Right atrium auricular region (tissue), 2 donors: Measurements from ENCODE around the gene IFNL1. TPM values are rescaled to one million over a fixed set of nuclear protein-coding genes. Genes with fewer than 3 reads are reported as not detected.
A peak's percentile ranks its signal among the peaks of the same experiment; 100 is the strongest.
"Not testable (repeated sequence)": the region's sequence is repeated elsewhere in the genome, so short reads cannot be mapped to it uniquely, and the experiment has no call there.

Experiments used
- DNase-seq: peaks from one replicate; pipeline ENCODE4 v3.0.0-alpha.2; 2019; ENCODE audit warnings: low spot score
- H3K27ac ChIP-seq, 2 donors: fragments of 200-600 bp; sonication (generic); 1 replicate in 1 of 2; 2 replicates in 1 of 2; pipeline ENCODE4 v1.5.1; 2016 to 2019
- H3K27me3 ChIP-seq, 2 donors: fragments of 200-600 bp; sonication (generic); one replicate each; pipeline versions ENCODE4 v1.5.1 to v1.6.0; 2017 to 2019
- H3K36me3 ChIP-seq: fragments of 200-600 bp; sonication (generic); one replicate; pipeline ENCODE4 v1.5.1; 2016
- H3K4me1 ChIP-seq, 2 donors: fragments of 200-600 bp; sonication (generic); one replicate each; pipeline versions ENCODE4 v1.5.1 to v1.6.0; 2017 to 2019
- H3K4me3 ChIP-seq, 2 donors: fragments of 200-600 bp; sonication (generic); 1 replicate in 1 of 2; 2 replicates in 1 of 2; pipeline ENCODE4 v1.5.1; 2017 to 2019; ENCODE audit warnings: mild to moderate bottlenecking in 1 of 2, moderate library complexity in 1 of 2
- H3K9me3 ChIP-seq, 2 donors: fragments of 200-600 bp; sonication (generic); one replicate each; pipeline ENCODE4 v1.5.1; 2019
- total RNA-seq, 2 donors: library from RNA; depleted of rRNA; stranded (reverse); fragments of >200 nt; gene quantifications; one replicate each; pipeline ENCODE4 v1.1.0, GENCODE V29; 2016
- TF ChIP-seq, protein P1 (sequence below), 2 donors: fragments of 200-600 bp; sonication (generic); IDR thresholded peaks; one replicate each; pipeline ENCODE4 v1.5.1; 2019; ENCODE audit warnings: antibody characterized with exemption in 2 of 2

IFNL1 gene
- total RNA-seq, 2 donors from 2014 or later = not detected

DNA sequence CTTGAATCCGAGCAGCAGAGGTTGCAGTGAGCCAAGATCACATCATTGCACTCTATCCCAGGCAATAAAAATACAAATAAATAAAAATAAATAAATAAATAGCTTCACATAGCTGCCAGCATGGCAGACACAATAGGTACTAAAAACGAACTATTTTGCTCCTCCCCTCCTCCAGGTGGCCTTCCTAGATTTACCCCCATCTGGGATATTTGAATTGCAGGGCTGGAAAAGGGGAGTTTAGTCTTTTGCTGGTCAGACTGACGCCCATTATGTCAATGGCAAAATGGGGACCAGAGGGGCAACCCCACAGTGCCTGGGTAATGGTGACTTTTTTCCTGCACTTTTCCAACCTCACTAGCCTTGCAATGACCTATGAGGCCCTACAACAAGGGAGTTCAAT, 40.3 kb downstream of the IFNL1 start:
- H3K9me3 ChIP-seq = no peaks in the 10 kb centered on the region
- no peaks in the 10 kb centered on the region for H3K36me3 ChIP-seq
- TF ChIP-seq, protein P1, sequence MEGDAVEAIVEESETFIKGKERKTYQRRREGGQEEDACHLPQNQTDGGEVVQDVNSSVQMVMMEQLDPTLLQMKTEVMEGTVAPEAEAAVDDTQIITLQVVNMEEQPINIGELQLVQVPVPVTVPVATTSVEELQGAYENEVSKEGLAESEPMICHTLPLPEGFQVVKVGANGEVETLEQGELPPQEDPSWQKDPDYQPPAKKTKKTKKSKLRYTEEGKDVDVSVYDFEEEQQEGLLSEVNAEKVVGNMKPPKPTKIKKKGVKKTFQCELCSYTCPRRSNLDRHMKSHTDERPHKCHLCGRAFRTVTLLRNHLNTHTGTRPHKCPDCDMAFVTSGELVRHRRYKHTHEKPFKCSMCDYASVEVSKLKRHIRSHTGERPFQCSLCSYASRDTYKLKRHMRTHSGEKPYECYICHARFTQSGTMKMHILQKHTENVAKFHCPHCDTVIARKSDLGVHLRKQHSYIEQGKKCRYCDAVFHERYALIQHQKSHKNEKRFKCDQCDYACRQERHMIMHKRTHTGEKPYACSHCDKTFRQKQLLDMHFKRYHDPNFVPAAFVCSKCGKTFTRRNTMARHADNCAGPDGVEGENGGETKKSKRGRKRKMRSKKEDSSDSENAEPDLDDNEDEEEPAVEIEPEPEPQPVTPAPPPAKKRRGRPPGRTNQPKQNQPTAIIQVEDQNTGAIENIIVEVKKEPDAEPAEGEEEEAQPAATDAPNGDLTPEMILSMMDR (IDR thresholded peaks at IDR 0.05) = no peak
- no peaks in the 10 kb centered on the region for H3K27me3 ChIP-seq
- no peak overlapping the region for H3K4me3 ChIP-seq
- peak overlapping the region in 1 of 2 donors; percentile 69 for H3K27ac ChIP-seq
- DNase-seq = no peak
- peaks cover 0 to 16% of the 10 kb centered on the region in 2 donors for H3K4me1 ChIP-seq

DNA sequence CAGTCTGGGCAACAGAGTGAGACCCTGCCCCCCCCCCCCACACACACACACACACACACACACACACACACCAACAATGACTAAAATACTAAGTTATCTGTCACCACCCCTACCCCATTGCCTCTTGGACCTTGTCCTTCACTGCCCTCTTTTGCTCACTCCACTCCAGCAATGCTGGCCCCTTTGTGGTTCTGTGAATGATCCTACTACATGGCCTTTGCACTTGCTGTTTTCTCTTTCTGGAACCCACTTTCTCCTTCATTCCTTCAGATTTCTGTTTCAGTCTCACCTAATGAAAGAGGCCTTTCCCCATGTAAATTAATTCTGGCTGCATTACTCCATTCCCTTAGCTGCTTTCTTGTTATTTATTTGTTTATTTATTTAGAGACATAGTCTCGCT, 43.5 kb downstream of the IFNL1 start:
- H3K27ac ChIP-seq = no peak overlapping the region
- TF ChIP-seq, protein P1 (IDR thresholded peaks at IDR 0.05) = no peak
- H3K9me3 ChIP-seq = no peaks in the 10 kb centered on the region
- no peaks in the 10 kb centered on the region for H3K36me3 ChIP-seq
- H3K4me3 ChIP-seq = no peak overlapping the region
- no peak for DNase-seq
- H3K27me3 ChIP-seq = no peaks in the 10 kb centered on the region
- H3K4me1 ChIP-seq = peaks cover 0 to 37% of the 10 kb centered on the region in 2 donors

DNA sequence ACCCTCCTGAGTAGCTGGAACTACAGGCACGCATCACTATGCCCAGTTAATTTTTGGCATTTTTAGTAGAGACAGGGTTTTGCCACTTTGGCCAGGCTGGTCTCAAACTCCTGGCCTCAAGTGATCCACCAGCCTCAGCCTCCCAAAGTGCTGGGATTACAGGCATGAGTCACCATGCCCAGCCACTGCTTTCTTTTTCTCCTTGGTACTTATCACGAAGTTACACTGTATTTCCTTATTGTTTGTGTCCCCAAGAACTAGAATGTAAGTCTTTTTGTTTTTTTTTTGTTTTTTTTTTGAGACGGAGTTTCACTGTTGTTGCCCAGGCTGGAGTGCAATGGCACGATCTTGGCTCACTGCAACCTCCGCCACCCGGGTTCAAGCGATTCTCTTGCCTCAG, 43.9 kb downstream of the IFNL1 start:
- H3K27ac ChIP-seq, H3K27me3 ChIP-seq, DNase-seq, H3K9me3 ChIP-seq, H3K36me3 ChIP-seq, H3K4me3 ChIP-seq: not testable (repeated sequence)
- peaks cover 0 to 42% of the 10 kb centered on the region in 2 donors for H3K4me1 ChIP-seq

DNA sequence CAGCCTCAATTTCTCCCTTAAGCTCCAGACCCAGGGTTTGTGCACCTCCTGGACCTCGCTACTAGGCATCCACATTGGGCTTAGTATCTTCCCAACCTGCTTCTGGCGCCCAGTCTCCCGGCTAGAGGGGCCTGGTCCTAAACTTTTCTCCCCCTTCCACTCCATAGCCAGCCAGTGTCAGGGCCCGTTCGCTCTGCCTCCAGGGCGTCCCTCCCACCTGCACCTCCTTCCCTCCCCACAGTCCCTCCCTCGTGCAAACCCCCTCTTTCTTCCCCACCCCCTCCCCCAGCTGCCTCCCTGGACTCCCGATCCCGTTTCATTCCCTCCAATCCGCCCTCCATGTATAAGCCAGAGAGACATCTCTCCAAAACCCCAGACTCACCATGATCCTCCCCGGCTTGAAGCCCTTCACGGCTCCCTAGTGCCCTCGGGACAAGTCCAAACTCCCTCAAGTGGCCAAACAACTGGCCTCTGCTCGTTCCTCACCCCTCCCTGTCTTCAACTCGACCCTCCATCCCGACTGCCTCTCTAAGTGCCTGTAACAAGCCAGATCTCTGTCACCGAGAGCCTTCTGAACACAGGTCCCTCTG, 45.0 kb downstream of the IFNL1 start:
- no peaks in the 10 kb centered on the region for H3K36me3 ChIP-seq
- peak overlapping the region; percentile 83 to 89 for H3K27ac ChIP-seq
- H3K4me1 ChIP-seq = peaks cover 0 to 50% of the 10 kb centered on the region in 2 donors
- H3K27me3 ChIP-seq = no peaks in the 10 kb centered on the region
- DNase-seq = no peak
- no peaks in the 10 kb centered on the region for H3K9me3 ChIP-seq
- H3K4me3 ChIP-seq = peak overlapping the region; percentile 59 to 76
- TF ChIP-seq, protein P1 (IDR thresholded peaks at IDR 0.05) = no peak

DNA sequence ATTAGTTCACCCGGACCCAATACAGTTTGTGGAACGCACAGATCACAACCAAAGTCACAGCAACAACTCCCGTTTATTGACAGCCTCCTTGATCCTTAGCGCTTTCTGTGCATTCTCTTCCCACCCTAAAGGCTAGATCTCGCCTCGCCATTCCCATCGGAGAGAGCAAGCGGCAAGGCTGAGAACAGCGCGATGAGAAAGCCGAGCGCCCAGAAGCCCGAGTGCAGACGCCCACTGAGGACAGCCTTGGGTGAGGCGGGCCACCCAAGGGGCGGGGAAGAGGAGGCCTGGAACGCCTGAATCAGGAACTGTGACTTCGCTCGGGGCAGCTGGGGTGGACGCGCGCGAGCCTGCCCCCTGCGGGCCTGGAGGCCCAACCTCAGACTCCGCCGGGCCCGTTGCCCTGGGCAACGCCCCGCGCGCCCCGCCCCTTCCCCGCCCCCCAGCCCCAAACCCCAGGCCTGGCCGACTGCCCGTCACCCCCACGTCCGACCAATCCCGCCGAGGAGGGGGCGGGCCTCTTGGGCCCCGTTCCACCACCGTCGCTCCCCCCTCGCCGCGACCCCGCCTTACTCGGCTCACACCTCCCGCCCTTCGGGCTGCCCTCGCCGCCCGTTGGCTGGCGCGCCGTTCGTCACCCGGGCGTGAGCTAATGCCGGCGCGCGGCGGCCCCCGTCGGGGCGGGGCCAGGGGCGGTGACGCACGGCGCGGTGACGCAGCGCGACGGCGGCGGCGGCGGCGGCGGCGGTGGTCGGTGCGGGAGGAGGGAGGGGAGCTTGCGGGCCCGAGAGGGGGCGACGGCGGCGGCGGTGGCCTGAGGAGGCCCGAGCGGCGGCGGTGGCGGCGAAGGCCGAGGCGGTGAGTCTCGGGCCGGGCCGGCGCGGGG, 45.8 kb downstream of the IFNL1 start, which contains the start of gene SAMD4B:
Gene SAMD4B, plus strand, starts transcription at position 703 of the 886 bp plus-strand sequence. CDS start 14,473 bp downstream, outside the sequence.
- no peaks in the 10 kb centered on the region for H3K9me3 ChIP-seq
- peak; percentile 98 for DNase-seq
- no peaks in the 10 kb centered on the region for H3K27me3 ChIP-seq
- peak within 1 kb of the TSS; percentile 80 to 85 for H3K4me3 ChIP-seq
- TF ChIP-seq, protein P1 (IDR thresholded peaks at IDR 0.05) = peak; percentile 61 to 92
- H3K36me3 ChIP-seq = no peaks in the 10 kb centered on the region
- H3K4me1 ChIP-seq = peaks cover 0 to 52% of the 10 kb centered on the region in 2 donors
- peak within 1 kb of the TSS; percentile 83 to 91 for H3K27ac ChIP-seq

DNA sequence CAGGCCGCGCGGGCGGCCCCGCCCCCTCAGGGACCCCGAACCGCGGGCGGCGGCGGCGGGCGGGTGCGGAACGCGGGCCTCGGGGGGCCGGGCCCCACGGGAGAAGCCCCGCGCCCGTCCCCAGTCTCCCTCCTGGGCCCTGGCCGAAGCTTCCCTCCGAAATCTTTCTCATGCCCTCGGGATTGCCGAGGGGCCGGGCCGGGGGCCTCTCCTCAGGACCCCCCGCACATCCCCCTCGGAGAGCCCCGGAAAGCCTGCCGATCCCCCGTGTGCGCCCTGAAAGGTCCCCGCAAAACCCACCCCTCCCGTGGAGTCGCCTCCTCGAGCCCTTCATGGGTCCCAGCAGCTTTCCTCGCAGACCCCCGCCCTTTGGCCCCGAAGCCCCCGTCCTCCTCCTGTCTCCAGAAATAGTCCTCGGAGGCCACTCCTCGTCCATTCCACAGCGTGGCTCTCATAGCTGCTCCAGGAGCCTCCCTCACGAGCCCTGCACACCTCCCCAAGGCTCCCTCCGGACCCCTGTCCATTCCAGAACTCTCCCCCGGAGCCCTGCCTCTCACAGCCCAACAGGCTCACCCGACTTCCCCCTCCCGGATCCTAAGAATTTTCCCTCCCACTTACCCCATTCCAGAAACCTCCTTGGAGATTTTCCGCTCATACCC, 46.6 kb downstream of the IFNL1 start:
- no peaks in the 10 kb centered on the region for H3K36me3 ChIP-seq
- no peak for DNase-seq
- H3K27me3 ChIP-seq = no peaks in the 10 kb centered on the region
- no peaks in the 10 kb centered on the region for H3K9me3 ChIP-seq
- H3K4me1 ChIP-seq = peaks cover 0 to 59% of the 10 kb centered on the region in 2 donors
- peak overlapping the region; percentile 82 to 91 for H3K27ac ChIP-seq
- peak overlapping the region; percentile 80 to 85 for H3K4me3 ChIP-seq
- TF ChIP-seq, protein P1 (IDR thresholded peaks at IDR 0.05) = no peak
